OCI-LY3 (cell line): ENCODE measurements around the gene PHACTR3.

Experiments used
- H2AFZ ChIP-seq: fragments of 200-600, 300-600 bp; shearing (Covaris generic); 2 replicates; pipeline ENCODE4 v1.6.0; 2014; ENCODE audit warnings: antibody characterized with exemption, low read depth, low read length
- H3K27ac ChIP-seq: fragments of 200-600, 300-600 bp; sonication (generic); 2 replicates; pipeline ENCODE4 v1.5.1; 2014; ENCODE audit warnings: mild to moderate bottlenecking, low read length, moderate library complexity, mixed read lengths
- H3K27me3 ChIP-seq: fragments of 200-600, 300-600 bp; sonication (generic); 2 replicates; pipeline ENCODE4 v1.6.1; 2014; ENCODE audit warnings: low read depth, low read length, mixed read lengths
- H3K36me3 ChIP-seq: fragments of 200-600, 300-600 bp; sonication (generic); replicated peaks from 2 replicates; pipeline ENCODE3; 2014; ENCODE audit warnings: low read depth, low read length, mixed read lengths
- H3K4me1 ChIP-seq: fragments of 300-600, 200-600 bp; sonication (generic); 2 replicates; pipeline ENCODE4 v1.6.1; 2014; ENCODE audit warnings: low read length, mixed read lengths
- H3K4me2 ChIP-seq: fragments of 200-600, 300-600 bp; sonication (generic); 2 replicates; pipeline ENCODE4 v1.6.1; 2014; ENCODE audit warnings: low read length, mixed read lengths
- H3K4me3 ChIP-seq: fragments of 300-600, 200-600 bp; sonication (generic); 2 replicates; pipeline ENCODE4 v1.5.1; 2014; ENCODE audit warnings: antibody characterized with exemption, mild to moderate bottlenecking, low read length, moderate library complexity
- H3K79me2 ChIP-seq: fragments of 300-600, 200-600 bp; shearing (Covaris generic); 2 replicates; pipeline ENCODE4 v1.6.1; 2014; ENCODE audit warnings: mild to moderate bottlenecking, low read length, mixed read lengths
- H3K9ac ChIP-seq: fragments of 300-600, 200-600 bp; shearing (Covaris generic); 2 replicates; pipeline ENCODE4 v1.6.0; 2014; ENCODE audit warnings: mild to moderate bottlenecking, low read length, moderate library complexity
- H3K9me3 ChIP-seq: fragments of 200-600, 300-600 bp; shearing (Covaris generic); 2 replicates; pipeline ENCODE4 v1.6.1; 2014; ENCODE audit warnings: low read length, mixed read lengths; ENCODE audit not compliant: insufficient read depth
- H4K20me1 ChIP-seq: fragments of 200-600, 300-600 bp; sonication (generic); 2 replicates; pipeline ENCODE4 v1.6.1; 2016; ENCODE audit warnings: low read length, mixed read lengths; ENCODE audit not compliant: insufficient read depth
- CTCF ChIP-seq: fragments of 200-600, 300-600 bp; sonication (generic); IDR thresholded peaks from 2 replicates; pipeline ENCODE4 v1.5.1; 2014; ENCODE audit warnings: antibody characterized with exemption, low read length, low read depth
- EZH2phosphoT487 ChIP-seq: fragments of 200-600 bp; shearing (Covaris generic); IDR thresholded peaks from 2 replicates; pipeline ENCODE4 v1.6.1; 2018; ENCODE audit warnings: antibody characterized with exemption, mixed run types, low read depth

The PHACTR3 gene

GRCh38 chr20:59742351-59743095 lies 138.2 kb downstream of the PHACTR3 start:
- Histone ChIP-seq H3K9ac (no peak overlapping the region), H3K27ac (no peak overlapping the region), H3K4me1 (no peaks in the 10 kb centered on the region), H2AFZ (no peak overlapping the region), H3K27me3 (peaks cover 30% of the 10 kb centered on the region), H3K9me3 (no peaks in the 10 kb centered on the region), H4K20me1 (no peaks in the 10 kb centered on the region), H3K79me2 (no peaks in the 10 kb centered on the region), H3K4me2 (no peak overlapping the region), H3K4me3 (no peak overlapping the region), H3K36me3 (no peaks in the 10 kb centered on the region)
- TF ChIP-seq EZH2phosphoT487: no peak
- no peak for TF ChIP-seq CTCF

GRCh38 chr20:59743308-59743707 lies 139.0 kb downstream of the PHACTR3 start:
- no peak overlapping the region for H3K4me2 ChIP-seq
- no peak overlapping the region for H2AFZ ChIP-seq
- no peak overlapping the region for H3K4me3 ChIP-seq
- H3K79me2 ChIP-seq: no peaks in the 10 kb centered on the region
- H3K9ac ChIP-seq: no peak overlapping the region
- H3K36me3 ChIP-seq: no peaks in the 10 kb centered on the region
- no peaks in the 10 kb centered on the region for H4K20me1 ChIP-seq
- no peaks in the 10 kb centered on the region for H3K9me3 ChIP-seq
- TF ChIP-seq CTCF: no peak
- no peak for TF ChIP-seq EZH2phosphoT487
- no peak overlapping the region for H3K27ac ChIP-seq
- peaks cover 33% of the 10 kb centered on the region for H3K27me3 ChIP-seq
- H3K4me1 ChIP-seq: no peaks in the 10 kb centered on the region

DNA sequence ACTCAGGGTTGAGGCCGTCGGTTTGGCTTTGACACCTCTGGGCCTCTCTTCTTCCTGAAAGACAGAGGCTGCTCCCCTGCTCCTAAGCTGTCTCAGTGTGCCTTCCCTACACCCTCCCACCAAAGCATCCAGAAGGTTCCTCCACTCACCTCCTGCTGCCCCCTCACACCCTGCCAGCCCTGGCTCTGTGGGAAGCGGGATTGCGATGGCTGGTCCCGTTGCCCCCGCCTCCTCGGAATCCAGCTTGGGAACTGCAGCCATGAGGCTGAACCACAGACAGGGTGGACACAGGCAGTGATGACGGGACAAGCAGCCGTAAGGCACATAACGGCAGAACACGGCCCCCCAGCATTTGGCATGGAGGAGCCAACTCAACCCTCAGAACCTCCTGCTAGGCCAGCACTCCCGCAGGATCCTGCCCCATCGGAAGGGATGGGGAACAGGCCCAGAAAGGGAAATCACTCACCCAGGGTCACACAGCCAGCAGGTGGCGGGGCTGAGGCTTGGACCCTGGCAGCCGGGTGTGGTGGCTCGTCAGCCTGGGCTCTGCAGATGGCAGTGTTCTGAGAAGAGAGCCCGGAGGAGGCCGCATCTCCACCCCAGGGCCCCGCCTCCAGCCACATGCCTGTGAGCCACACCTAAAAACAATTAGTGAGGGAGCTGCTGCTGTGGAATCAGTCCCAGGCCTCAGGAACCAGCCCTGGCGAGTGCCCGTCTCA lies 139.6 kb downstream of the PHACTR3 start:
- no peaks in the 10 kb centered on the region for H3K4me1 ChIP-seq
- no peak overlapping the region for H3K27ac ChIP-seq
- H3K36me3 ChIP-seq: no peaks in the 10 kb centered on the region
- no peaks in the 10 kb centered on the region for H3K9me3 ChIP-seq
- H3K4me3 ChIP-seq: no peak overlapping the region
- H2AFZ ChIP-seq: no peak overlapping the region
- H3K9ac ChIP-seq: no peak overlapping the region
- no peaks in the 10 kb centered on the region for H4K20me1 ChIP-seq
- no peaks in the 10 kb centered on the region for H3K79me2 ChIP-seq
- peaks cover 33% of the 10 kb centered on the region for H3K27me3 ChIP-seq
- TF ChIP-seq CTCF: peak; percentile 32; the same call in 1 of the 2 replicates
- TF ChIP-seq EZH2phosphoT487: no peak
- H3K4me2 ChIP-seq: no peak overlapping the region

DNA sequence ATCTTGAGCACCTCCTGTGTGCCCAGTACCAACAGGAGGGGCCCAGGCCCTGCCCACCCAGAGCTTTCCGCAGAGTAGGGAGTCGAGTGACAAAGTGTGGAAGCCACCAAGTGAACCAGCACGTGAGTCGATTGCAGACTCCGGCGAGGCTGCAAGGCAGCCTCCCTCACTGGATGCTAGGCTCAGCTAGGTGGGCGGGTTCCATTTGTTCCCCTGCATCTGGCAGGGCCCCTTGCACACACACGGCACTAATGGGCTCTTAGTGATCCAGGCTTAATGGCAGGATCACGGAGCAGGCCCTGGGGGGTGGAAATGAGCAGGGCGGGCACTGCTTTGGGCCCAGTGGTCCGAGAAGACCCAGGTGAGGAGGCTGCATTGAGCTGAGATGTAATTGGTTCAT lies 140.4 kb downstream of the PHACTR3 start:
- TF ChIP-seq EZH2phosphoT487 (no peak), CTCF (no peak)
- no peaks in the 10 kb centered on the region for H3K36me3 ChIP-seq
- H4K20me1 ChIP-seq: no peaks in the 10 kb centered on the region

More for the DNA sequence above, 140.4 kb downstream of the PHACTR3 start:
- H3K27me3 ChIP-seq: peaks cover 40% of the 10 kb centered on the region
- H3K9me3 ChIP-seq: no peaks in the 10 kb centered on the region
- no peak overlapping the region for H3K27ac ChIP-seq
- no peak overlapping the region for H3K4me2 ChIP-seq
- no peaks in the 10 kb centered on the region for H3K4me1 ChIP-seq
- H3K4me3 ChIP-seq: no peak overlapping the region
- H2AFZ ChIP-seq: no peak overlapping the region
- no peak overlapping the region for H3K9ac ChIP-seq
- H3K79me2 ChIP-seq: no peaks in the 10 kb centered on the region
